Ammon's horn (tissue), 1 donor: ENCODE data around the gene MIP.
"Not testable (repeated sequence)": the region's sequence is repeated elsewhere in the genome, so short reads cannot be mapped to it uniquely, and the experiment has no call there.

ENCODE experiments used
- DNase-seq: peaks from one replicate; pipeline ENCODE4 v3.0.0-alpha.2; 2016; ENCODE audit warnings: low spot score

Gene MIP

DNA sequence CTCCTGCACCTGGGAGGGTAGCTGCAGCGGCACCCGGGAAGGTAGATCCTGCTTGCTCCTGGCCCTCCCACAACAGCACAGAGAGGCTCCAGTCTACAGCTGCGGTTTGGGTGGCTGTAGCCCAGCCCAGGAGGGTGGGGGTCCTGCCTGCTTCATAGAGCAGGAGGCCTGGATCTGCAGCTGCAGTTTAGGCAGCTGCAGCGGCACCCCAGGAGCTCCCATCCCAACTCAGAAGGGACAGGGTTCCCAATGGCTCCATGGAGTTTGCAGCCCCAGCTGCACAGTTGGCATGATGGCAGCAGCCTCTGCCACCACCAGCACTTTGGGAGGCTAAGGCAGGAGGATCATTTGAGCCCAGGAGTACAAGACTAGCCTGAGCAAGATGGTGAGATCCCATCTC, 43.7 kb downstream of the MIP start:
- DNase-seq = no peak

DNA sequence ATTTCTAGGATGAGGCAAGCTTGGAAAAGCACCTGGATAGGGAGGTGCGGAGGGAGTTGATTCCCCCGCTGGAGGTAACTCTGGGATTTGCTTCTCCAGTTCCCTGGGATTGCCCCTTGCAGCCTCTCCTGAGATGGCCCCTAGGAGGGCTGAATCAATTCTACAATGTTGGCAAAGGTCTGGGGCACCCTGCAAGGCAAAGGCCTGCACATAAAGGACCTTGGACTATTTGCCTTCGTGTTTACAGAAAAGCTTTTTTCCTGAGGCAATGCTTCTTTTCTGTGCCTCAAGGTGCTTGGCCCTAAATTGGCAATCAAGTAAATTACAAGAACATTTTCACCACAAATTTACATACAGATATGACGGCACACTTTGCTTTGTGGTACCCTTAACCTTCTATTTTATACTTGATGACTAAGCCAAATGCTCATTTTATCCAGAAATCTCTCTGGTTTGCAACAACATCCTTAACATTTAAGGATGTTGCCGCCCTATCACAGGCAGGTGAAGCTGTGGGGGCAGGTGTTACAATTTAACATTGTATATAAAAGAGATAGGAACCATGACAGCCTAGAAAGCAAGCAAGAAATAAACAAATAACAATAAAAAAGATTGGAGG, 45.5 kb downstream of the MIP start:
- DNase-seq = no peak

GRCh38 chr12:56404227-56404626, 50.2 kb downstream of the MIP start:
- DNase-seq = not testable (repeated sequence)

- not testable (repeated sequence) for DNase-seq
These were observed 52.8 kb downstream of the MIP start for GRCh38 chr12:56401612-56402011.

DNA sequence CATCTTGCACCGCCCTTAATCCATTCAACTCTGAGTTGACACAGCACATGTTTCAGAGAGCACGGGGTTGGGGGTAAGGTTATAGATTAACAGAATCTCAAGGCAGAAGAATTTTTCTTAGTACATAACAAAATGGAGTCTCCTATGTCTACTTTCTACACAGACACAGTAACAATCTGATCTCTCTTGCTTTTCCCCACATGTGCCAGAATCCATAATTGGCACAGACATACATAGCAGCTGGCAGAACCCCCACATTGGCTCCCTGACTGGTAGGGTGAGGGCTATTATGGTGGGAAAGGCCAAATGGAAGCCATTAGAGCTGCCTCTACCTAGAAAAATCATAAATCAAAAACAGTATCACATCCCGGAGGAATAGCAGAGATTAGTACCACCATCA, 53.3 kb downstream of the MIP start:
- not testable (repeated sequence) for DNase-seq
